Nephron (organoid): ENCODE measurements around the gene CACNA2D1.
A peak's percentile ranks its signal among the peaks of the same experiment; 100 is the strongest.

ENCODE experiments used
- H3K27ac Mint-ChIP-seq, 3 experiments: 2 replicates each; pipeline ENCODE4 v1.8.0; 2020; ENCODE audit warnings: mixed read lengths in 3 of 3, mild to moderate bottlenecking in 2 of 3, moderate library complexity in 1 of 3
- H3K27me3 Mint-ChIP-seq: 2 replicates; pipeline ENCODE4 v1.8.0; 2021; ENCODE audit warnings: low read depth, mild to moderate bottlenecking, moderate library complexity, mixed read lengths
- H3K36me3 Mint-ChIP-seq: 2 replicates; pipeline ENCODE4 v1.8.0; 2020; ENCODE audit warnings: low read depth, mixed read lengths
- H3K4me1 Mint-ChIP-seq: 2 replicates; pipeline ENCODE4 v1.8.0; 2020; ENCODE audit warnings: mixed read lengths
- H3K4me3 Mint-ChIP-seq, 3 experiments: 2 replicates each; pipeline ENCODE4 v1.8.0; 2020; ENCODE audit warnings: mild to moderate bottlenecking in 3 of 3, mixed read lengths in 3 of 3, moderate library complexity in 2 of 3
- H3K9me3 Mint-ChIP-seq: 2 replicates; pipeline ENCODE4 v1.8.0; 2020; ENCODE audit warnings: mixed read lengths
- CTCF ChIP-seq, 3 experiments: fragments of 200-600 bp; sonication (generic); IDR thresholded peaks; one replicate each; pipeline ENCODE4 v1.5.0; 2021; ENCODE audit warnings: antibody characterized with exemption in 3 of 3; ENCODE audit not compliant: unreplicated experiment in 3 of 3

Gene CACNA2D1

GRCh38 chr7:82360591-82361368 is 82.8 kb downstream of the CACNA2D1 start:
- Mint-ChIP-seq H3K27me3 (no peaks in the 10 kb centered on the region), H3K9me3 (no peaks in the 10 kb centered on the region), H3K4me3 (no peak overlapping the region), H3K4me1 (peaks cover 22% of the 10 kb centered on the region), H3K27ac (no peak overlapping the region), H3K36me3 (no peaks in the 10 kb centered on the region)
- TF ChIP-seq CTCF (IDR thresholded peaks at IDR 0.05; ENCODE audit: unreplicated experiment in 3 of 3), result no peak

GRCh38 chr7:82359426-82359825 is 84.2 kb downstream of the CACNA2D1 start:
- no peak for TF ChIP-seq CTCF (IDR thresholded peaks at IDR 0.05; ENCODE audit: unreplicated experiment in 3 of 3)

GRCh38 chr7:82358923-82359322 is 84.7 kb downstream of the CACNA2D1 start:
- Mint-ChIP-seq H3K4me3 (no peak overlapping the region), H3K27me3 (no peaks in the 10 kb centered on the region), H3K9me3 (no peaks in the 10 kb centered on the region), H3K36me3 (no peaks in the 10 kb centered on the region), H3K4me1 (peaks cover 18% of the 10 kb centered on the region), H3K27ac (no peak overlapping the region)
- TF ChIP-seq CTCF (IDR thresholded peaks at IDR 0.05; ENCODE audit: unreplicated experiment in 3 of 3), result no peak

More at GRCh38 chr7:82359426-82359825, 84.2 kb downstream of the CACNA2D1 start:
- peak overlapping the region in 1 of 3 experiments; percentile 10 for H3K27ac Mint-ChIP-seq
- no peaks in the 10 kb centered on the region for H3K9me3 Mint-ChIP-seq
- H3K4me1 Mint-ChIP-seq, result peaks cover 18% of the 10 kb centered on the region
- H3K4me3 Mint-ChIP-seq, result no peak overlapping the region
- H3K27me3 Mint-ChIP-seq, result no peaks in the 10 kb centered on the region
- no peaks in the 10 kb centered on the region for H3K36me3 Mint-ChIP-seq

- Mint-ChIP-seq H3K9me3 (no peaks in the 10 kb centered on the region), H3K4me3 (no peak overlapping the region), H3K27ac (no peak overlapping the region), H3K36me3 (no peaks in the 10 kb centered on the region), H3K27me3 (no peaks in the 10 kb centered on the region), H3K4me1 (peaks cover 18% of the 10 kb centered on the region)
- no peak for TF ChIP-seq CTCF (IDR thresholded peaks at IDR 0.05; ENCODE audit: unreplicated experiment in 3 of 3)
These were observed 85.5 kb downstream of the CACNA2D1 start for GRCh38 chr7:82358009-82358578.

GRCh38 chr7:82348251-82348650 is 95.3 kb downstream of the CACNA2D1 start:
- peaks cover 8% of the 10 kb centered on the region for H3K36me3 Mint-ChIP-seq
- H3K9me3 Mint-ChIP-seq, result no peaks in the 10 kb centered on the region
- H3K27ac Mint-ChIP-seq, result peak overlapping the region; percentile 58 to 74 (median 62)
- TF ChIP-seq CTCF (IDR thresholded peaks at IDR 0.05; ENCODE audit: unreplicated experiment in 3 of 3), result no peak
- no peak overlapping the region for H3K4me3 Mint-ChIP-seq
- peaks cover 11% of the 10 kb centered on the region for H3K4me1 Mint-ChIP-seq
- H3K27me3 Mint-ChIP-seq, result no peaks in the 10 kb centered on the region
